Stimulated activated CD4-positive, alpha-beta T cell treated with anti-CD3 and anti-CD28 coated beads, Interleukin-12 subunit alpha, Interleukin-12 subunit beta, amount 100 ng/mL, for 4 hours (primary cell): ENCODE results near the gene ECE1.
A peak's percentile ranks its signal among the peaks of the same experiment; 100 is the strongest.
"Not testable (repeated sequence)": the region's sequence is repeated elsewhere in the genome, so short reads cannot be mapped to it uniquely, and the experiment has no call there.

ENCODE experiments used
- DNase-seq: peaks from one replicate; pipeline ENCODE4 v3.0.0-alpha.2; 2020

ECE1 gene

DNA sequence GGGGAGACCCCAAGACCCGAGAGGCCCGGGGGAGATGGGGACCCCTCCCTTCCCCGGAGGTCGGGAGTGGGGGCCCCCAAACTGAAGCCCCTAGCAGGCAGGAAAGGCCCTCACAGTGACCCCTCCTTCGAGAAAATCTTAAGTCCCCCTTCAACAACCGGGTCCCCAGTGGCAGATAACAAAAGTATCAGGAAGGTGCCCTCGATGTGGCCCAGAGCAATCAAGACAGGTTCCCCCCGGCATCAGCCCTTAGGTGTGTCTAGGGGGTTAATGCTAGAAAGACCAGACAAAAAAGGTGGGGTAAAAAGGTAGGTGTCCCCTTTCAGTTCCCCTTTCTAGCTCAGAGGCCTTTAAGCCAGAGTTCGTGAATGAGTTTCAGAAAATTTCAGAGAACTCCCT lies 282 bp upstream of the ECE1 start:
- no peak for DNase-seq

GRCh38 chr1:21289127-21289526 lies 1.1 kb downstream of the ECE1 start:
- DNase-seq: no peak

DNA sequence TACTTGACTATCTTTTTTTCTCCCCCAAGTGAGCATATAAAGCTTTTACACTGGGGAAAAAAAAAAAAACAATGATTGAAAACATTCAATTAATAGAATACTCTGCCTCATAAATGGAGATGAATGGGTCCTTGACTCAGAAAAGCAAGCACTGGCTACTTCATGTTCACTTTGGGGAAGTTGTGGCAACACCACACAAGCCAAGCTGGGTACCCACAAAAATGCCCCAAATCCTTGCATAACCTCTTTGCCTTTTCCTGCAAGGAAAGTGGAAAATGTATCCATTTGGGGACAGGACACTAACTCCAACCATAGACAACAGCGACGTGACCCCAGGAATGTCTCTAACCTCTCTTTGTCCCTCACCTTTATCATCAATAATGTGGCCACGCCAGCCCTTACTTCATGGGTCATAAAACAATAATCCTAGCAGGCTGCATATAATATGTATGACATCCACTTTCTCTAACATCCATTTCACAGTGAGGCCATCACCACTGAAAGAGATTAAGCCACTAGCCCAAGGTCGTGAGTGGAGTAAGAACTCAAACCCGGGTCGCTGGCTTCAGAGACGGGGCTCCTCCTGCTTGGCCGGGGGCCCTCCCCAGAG lies 2.3 kb downstream of the ECE1 start:
- no peak for DNase-seq

- DNase-seq: not testable (repeated sequence)
Observed at GRCh38 chr1:21285386-21285785, 4.9 kb downstream of the ECE1 start.

DNA sequence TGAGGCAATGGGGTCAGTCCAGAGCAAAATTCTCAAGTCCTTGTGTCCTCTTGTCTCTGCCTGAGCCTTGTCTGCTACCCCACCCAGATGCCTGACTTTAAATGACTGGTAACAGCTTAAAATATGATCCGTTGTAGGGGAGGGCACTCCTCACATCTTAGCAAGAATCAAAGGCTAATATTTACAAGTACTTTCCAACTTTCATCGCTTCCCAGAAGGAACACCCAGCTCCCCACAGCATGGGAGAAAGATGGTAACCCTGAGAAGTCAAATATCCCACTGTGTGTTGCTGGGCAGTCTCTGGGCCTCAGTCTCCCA lies 5.2 kb downstream of the ECE1 start:
- DNase-seq: no peak

GRCh38 chr1:21284206-21285054 lies 5.8 kb downstream of the ECE1 start:
- DNase-seq: no peak

- no peak for DNase-seq
Observed at GRCh38 chr1:21283524-21283923, 6.7 kb downstream of the ECE1 start.

DNA sequence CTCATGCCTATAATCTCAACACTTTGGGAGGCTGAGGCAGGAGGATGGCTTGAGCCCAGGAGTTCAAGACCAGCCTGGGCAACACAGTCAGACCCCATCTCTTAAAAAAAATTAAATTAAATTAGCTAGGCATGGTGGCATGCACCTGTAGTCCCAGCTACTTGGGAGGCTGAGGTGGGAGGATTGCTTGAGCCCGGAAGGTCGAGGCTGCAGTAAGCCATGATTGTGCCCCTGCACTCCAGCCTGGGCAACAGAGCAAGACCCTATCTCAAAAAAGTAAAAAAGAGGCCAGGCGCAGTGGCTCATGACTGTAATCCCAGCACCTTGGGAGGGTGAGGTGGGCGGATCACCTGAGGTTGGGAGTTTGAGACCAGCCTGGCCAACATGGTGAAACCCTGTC lies 8.2 kb downstream of the ECE1 start:
- not testable (repeated sequence) for DNase-seq

DNA sequence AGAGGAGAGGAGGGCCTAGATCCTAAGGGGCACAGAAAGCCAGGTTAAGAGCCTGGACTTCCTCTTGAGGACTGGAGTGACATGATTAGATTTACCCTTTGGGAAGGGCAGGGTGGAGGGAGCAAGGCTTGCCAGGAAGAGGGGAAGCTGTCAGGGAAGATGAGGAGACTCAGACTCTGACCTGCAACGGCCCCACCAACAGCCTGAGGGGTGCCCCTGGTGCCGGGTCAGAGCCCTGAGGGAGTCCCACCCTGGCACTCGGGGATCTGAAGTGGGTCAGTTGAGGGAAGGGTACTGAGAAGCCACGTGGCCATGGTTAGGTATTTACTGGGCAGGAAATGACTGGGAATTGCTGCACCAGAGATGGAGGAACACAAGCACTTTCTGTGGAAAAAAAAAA lies 9.8 kb downstream of the ECE1 start:
- DNase-seq: no peak

GRCh38 chr1:21280011-21280471 lies 10.2 kb downstream of the ECE1 start:
- no peak for DNase-seq

- DNase-seq: no peak
Observed at GRCh38 chr1:21278860-21279845, 11.1 kb downstream of the ECE1 start.

GRCh38 chr1:21278208-21278859 lies 11.9 kb downstream of the ECE1 start:
- DNase-seq: no peak

DNA sequence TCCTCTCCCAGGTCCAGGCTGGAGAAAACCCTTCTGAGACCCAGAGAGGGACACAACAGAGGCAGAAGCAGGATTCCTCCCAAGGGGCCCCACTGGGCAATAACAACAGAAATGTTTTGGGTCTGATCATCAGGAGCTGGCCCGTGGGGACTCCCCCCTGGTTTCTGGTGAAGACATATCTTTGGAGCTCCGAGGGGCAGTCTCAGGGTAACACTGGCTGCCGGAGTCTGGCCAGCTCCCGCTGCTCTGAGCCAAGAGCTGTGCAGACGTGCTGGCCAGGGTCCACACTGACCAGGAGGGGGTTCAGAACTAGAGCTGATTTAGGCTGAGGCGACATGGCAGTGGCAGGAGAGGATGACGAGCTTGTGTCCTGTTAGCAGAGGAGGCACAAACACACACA lies 13.1 kb downstream of the ECE1 start:
- no peak for DNase-seq

DNA sequence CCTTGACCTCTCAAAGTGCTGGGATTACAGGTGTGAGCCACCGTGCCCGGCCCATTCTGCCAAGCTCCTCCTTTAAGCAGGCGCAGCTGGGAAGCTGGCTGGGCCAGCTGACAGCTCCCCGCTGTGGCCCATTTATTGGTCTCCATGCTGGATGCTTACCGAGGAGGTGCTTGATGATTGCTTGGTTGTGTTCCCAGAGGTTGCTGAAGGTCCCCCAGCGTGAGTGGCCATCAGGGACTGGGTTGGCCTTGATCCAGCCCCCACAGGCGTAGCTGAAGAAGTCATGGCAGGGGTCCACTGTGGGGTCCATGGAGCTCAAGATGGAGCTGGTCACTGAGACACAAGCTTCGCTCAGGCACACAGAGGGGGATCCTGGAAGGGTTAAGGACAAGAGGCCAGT lies 17.7 kb downstream of the ECE1 start:
- DNase-seq: no peak

DNA sequence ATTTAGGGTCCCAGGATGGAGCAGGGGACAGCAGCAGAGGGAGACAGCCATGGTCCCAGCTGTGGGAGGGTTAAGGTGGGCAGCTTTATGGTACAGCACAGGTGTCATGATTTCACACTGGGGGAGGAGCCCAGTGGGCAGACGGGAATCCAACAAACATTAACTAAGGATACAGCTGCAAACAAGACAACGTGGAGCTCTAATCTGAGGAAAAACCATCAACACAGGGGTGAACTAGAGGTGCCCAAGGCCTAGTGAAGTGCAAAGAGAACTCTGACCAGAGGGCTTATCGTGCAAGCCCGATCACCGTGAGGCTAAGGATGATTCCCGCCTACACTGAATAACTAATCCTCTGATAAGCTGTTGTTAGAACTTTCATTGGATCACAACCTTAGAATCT lies 18.7 kb downstream of the ECE1 start:
- no peak for DNase-seq

DNA sequence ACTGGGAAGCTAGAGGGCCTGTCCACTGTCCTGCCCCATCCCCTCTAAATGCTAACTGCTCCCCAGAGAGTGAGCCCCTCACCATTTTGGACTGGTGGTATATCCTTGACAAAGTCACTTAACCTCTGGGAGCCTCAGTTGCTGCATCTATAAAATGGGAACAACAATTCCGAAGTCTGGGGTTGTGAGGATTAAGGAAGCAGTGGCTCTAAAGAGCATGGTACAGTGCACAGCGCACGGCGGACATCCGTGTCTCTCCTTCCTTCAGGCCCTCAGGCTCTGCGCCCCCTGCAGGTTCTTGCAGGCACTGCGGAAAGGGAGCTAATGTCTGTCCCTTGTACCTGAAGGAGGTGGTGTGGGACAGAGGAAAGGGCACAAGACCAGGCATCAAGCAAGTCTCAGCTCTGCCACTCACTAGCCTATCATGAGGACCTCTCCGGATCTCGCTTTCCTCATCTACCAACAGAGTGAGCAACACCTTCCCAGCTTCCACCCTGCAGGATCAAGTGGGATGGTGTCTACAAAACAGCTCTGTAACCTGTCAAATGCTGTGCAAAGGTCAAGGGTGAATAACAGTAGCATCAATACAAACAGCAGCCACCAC lies 20.1 kb downstream of the ECE1 start:
- DNase-seq: peak; percentile 83

DNA sequence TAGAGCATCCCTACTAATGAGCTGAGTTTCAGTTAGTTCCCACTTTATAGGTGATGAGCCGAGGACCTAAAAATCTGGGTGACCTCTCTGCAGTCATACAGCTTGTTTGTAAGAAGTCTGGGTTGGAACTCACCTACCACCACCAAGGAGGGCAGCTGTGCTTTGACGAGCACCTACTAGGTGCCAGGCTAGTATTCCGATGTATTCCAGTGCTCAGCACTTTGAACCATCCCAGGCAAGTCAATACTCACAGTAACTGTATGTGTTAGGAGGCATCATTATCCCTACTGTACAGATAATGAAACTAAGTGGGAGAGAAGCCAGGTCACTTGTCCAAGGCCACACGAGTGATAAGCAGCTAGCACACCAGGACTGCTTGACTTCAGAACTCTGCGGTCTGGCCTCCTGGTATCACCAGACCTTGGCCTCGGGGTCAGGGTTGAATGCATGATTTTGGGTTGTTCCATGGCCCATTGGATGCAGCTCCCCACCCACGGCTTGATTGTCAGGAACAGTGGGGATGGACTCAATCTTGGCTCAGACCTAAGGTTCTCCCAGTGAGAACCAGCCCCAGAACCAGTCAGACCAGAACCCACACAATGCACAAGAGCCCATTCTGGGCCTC lies 20.7 kb downstream of the ECE1 start:
- DNase-seq: no peak

DNA sequence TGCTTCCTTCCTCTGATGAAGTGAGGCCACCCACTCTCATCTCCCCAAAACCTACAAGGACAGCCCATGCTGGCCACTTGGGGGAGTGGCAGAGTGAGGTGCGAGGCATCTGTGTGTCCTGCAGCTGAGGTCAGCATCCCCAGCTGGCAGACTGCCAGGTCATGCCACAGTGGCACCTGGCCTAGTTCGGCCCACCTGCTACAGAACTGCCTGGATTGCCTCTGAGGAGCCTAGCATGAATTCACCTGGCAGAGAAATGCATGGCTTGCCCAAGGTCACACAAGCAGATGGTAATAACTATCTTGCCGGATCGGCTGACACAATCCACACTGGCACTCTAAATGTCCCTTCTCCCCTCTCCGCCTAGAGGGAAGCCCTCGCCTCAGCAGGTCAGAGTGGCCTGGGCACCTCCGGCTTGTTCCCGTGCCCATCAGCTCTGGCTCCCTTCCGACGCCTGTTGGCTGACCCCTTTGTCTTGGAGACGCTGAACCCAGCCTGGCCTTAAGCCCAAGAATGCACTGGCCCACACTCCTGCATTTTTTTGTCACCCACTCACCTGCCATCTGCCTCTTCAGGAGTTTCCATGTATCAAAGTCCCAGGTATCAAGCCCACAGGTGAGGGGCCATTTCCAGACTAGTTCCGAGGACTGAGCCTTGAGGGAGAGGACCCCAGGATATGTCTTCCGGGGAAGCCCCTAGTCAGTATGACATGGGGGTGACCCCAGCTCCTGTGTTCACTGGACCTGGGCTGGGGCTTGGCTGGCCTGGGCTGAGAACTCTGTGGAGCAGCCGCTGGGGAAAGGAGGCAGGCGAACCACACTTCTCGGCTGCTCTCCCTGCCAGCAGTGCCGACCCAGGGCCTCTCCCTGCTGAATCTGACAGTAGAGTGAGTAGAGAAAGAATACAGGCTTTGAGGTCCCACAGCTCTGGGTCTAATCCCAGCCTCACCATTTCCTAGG lies 21.7 kb downstream of the ECE1 start:
- DNase-seq: no peak

- no peak for DNase-seq
Observed at GRCh38 chr1:21267191-21268077, 22.8 kb downstream of the ECE1 start.
